Astrocyte of the hippocampus (primary cell): ENCODE results near the gene ZMYND8.
A peak's percentile ranks its signal among the peaks of the same experiment; 100 is the strongest.
"Not testable (repeated sequence)": the region's sequence is repeated elsewhere in the genome, so short reads cannot be mapped to it uniquely, and the experiment has no call there.

Experiments
- DNase-seq: peaks from one replicate; pipeline ENCODE4 v3.0.0; 2011; ENCODE audit warnings: low read depth, low spot score

Gene ZMYND8

DNA sequence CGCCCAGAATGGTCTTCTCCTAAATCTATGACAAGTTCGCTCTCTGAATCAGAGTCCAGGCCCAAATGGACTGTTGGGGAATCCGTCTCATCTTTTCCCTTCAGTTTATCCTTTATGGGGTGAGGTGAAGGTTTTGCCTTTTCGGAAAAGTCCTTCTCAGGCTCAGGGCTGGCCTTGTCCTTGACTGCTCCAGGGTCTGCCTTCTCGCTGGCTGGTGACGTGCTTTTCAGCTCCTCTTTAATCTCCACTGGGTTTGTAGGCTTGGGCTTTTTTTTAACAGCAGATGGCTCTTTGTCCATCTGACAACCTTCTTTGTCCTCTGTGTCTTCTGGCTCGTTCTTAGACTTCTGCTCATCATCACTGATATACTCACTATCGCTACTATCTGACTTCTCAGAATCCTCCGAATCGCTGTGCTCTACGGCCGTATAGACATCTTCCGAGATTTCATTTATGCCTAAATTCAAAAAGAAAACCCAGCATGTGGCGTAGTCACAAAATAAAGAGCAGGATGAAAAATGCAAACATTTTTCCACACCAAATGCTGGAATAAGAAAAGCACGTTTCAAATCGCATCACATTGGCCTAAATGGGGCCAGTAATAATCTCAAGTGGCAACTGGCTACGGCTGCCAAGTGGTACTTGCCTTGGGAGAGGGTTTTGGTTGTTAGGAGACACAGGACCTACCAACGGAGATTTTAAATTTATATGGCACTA is 110.3 kb downstream of the ZMYND8 start:
- no peak for DNase-seq

DNA sequence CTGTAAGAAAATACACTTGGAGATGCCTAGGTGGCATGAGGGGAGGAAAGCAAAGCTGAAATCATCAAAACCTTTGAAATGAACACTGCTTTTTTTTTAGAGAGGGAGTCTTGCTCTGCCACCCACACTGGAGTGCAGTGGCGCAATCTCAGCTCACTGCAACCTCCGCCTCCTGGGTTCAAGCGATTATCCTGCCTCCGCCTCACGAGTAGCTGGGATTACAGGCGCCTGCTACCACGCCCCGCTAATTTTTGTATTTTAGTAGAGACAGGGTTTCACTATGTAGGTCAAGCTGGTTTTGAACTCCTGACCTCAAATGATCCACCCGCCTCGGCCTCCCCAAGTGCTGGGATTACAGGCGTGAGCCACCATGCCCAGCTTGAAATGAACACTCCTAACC is 111.3 kb downstream of the ZMYND8 start:
- not testable (repeated sequence) for DNase-seq

DNA sequence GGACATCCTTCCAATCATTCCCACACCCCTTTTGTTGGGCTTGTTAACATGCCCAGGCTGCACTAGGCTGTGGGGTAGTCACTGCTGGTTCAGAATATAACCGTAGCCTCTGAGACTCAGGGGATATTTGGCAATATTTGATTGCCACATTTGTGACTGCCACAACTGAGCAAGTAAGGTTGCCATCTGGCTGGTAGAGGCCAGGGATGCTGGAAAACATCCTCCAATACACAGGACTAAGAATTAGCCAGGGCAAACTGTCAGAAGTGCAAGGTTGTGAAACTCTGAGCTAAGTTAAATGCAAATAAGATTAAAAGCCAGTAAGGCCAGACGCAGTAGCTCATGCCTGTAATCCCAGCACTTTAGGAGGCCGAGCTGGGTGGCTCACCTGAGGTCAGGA is 112.0 kb downstream of the ZMYND8 start:
- no peak for DNase-seq

GRCh38 chr20:47243532-47244305 is 112.8 kb downstream of the ZMYND8 start:
- no peak for DNase-seq

DNA sequence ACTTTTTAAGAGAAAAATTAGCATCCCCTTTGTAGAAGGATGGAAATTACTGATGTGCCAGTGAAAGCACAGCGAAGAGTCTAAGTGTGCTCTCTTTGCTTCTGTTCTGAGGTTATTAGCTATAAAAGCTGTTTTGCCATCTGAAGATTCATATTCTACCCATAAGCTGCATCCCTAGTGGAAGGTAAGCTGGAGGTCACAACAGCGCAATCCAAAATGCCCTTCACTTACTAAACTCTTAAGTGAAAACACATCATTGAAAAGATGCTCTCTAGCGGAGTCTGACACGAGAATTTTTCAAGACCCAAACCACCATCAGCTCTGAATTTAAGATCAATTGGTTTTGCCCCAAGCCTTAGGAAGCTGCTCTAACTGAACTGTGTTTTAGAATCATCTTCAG is 113.5 kb downstream of the ZMYND8 start:
- DNase-seq = no peak

GRCh38 chr20:47241345-47241781 is 115.1 kb downstream of the ZMYND8 start:
- peak; percentile 48 for DNase-seq

DNA sequence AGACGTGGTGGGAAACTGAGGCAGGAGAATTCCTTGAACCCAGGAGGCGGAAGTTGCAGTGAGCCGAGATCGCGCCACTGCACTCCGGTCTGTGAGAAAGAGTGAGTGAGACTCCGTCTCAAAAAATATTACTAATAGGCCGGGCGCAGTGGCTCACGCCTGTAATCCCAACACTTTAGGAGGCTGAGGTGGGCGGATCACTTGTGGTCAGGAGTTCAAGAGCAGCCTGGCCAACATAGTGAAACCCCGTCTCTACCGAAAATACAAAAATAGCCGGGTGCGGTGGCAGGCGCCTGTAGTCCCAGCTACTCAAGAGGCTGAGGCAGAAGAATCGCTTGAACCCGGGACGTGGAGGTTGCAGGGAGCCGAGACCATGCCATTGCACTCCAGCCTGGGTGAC is 116.4 kb downstream of the ZMYND8 start:
- DNase-seq = not testable (repeated sequence)

- DNase-seq = no peak
These were observed 116.8 kb downstream of the ZMYND8 start for GRCh38 chr20:47239719-47240067.

- DNase-seq = no peak
These were observed 117.5 kb downstream of the ZMYND8 start for GRCh38 chr20:47238780-47239718.

GRCh38 chr20:47237715-47238114 is 118.8 kb downstream of the ZMYND8 start:
- DNase-seq = no peak

GRCh38 chr20:47236639-47236900 is 119.9 kb downstream of the ZMYND8 start:
- DNase-seq = no peak

- no peak for DNase-seq
These were observed 120.5 kb downstream of the ZMYND8 start for GRCh38 chr20:47235853-47236638.

GRCh38 chr20:47235111-47235510 is 121.4 kb downstream of the ZMYND8 start:
- DNase-seq = no peak

DNA sequence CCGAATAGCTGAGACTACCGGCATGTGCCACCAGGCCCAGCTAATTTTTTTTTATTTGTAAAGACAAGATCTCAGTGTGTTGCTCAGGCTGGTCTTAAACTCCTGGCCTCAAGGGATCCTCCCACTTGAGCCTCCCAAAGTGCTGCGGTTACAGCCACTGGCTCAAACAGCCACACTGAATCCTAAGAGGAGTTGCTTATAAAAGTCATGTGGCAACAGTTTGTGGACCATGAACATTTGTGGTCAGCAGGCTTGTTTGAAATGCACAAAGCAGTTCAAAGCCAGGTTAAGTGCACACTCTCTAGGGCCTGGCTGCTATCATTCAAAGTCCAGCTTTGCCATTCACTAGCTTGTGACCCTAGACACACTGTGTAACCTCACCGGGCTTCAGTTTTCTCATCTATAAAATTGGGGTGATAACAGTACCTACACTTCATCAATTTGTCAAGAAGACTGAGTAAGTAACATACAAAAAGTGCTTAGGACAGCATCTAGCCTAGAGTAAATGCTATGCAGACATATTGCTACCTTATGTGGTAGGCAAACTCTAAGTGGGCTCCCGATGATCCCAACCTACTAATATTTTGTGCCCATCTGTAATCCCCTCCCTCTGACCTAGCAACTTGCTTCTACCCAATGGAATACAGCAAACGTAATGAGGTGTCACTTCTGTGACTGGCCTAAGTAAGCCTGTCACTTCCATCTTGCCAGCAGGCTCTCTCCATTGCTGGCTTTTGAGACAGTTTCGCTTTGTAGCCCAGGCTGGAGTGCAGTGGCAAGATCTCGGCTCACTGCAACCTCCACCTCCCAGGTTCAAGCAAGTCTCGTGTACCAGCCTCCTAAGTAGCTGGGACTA is 122.9 kb downstream of the ZMYND8 start:
- peak; percentile 65 for DNase-seq

DNA sequence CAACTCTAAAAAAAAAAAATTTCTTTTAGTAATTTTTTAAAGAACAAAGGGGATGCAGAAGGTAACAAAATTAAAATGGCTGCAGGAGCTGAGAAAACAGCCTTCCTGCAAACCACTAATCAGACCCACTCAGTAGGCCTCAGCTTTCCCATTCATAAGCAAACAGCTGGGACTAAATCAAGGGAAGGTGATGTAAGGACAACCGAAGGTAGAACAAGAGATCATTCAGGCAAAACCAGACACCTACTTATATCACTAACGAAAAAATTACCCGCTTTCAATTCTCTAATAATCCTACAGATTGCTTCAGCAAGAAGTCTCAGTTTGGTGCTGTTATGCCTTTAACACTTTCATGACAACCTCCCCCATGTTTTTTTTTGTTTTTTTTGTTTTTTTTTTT is 124.0 kb downstream of the ZMYND8 start:
- DNase-seq = no peak

DNA sequence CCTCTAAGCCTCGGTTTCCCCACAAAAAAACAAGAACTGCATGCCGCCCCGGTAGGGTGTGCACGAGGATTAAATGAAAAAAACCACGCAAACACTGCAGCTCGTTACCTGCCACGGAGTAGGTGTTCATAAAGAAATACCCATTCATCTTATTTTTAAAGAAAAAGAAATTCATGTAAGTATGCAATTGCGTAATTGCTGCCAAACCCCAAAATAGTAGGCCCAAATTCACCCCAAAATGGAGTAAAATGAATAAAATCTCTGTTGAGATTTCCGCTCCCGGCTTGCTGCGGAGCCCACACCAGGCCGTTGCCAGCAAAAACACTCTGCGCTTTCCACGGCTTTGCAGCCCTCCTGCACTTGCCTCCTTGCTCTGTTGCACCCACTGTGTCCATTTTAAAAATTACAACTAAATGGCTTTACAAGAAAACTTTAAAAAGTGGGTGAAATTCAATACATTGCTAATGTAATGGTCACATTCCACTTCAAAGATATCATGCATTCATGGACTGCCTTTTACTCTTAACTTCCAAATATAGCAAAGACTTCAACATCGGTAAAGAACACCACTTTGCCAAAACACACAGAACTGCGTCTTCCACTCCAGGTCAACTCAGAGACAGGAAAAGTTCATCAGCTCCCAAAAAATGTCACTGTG is 125.0 kb downstream of the ZMYND8 start:
- DNase-seq = peak; percentile 72

DNA sequence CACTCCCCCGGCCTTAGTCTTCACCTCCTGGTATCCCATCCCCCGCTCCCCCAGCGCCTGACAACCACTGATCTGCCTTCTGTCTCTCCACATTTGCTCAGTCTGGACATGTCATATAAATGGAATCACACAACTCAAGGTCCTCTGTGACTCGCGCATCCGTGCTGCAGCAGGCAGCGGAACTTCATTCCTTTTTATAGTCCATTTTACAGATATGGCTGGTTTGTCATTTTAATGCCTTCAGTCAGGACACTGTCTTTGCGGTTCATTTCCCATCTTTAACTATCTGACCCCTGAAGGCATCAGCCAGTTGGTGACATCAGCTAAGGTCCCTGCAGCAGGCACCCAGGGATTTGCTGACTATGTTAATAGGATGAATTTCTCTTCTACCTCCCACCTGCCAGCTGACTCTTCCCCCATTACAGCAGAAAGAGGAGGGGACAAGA is 125.7 kb downstream of the ZMYND8 start:
- DNase-seq = no peak

- no peak for DNase-seq
These were observed 127.8 kb downstream of the ZMYND8 start for GRCh38 chr20:47228654-47229053.

- DNase-seq = no peak
These were observed 128.9 kb downstream of the ZMYND8 start for GRCh38 chr20:47227576-47227975.

DNA sequence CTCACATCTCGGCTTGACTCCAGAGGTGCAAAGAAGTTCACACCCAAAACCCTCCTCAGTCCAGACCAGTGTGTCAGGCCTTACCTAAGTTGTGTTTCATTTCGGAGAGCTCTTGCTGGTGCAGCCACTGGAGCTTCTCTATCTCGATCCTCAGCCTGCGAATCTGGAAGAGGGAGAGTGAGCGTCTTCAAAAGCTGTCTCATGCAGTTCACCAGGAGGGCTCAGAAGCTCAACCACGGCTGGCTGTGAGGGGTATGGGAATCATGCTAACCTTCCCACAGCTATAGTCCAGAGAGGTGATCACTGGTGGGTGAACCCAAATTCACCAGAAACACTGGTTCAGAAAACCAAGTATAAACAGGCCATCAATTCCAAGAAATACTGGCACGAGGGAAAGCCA is 129.4 kb downstream of the ZMYND8 start:
- DNase-seq = no peak
